ENCODE measurements around the gene EXOC3L4.

EXOC3L4 gene

DNA sequence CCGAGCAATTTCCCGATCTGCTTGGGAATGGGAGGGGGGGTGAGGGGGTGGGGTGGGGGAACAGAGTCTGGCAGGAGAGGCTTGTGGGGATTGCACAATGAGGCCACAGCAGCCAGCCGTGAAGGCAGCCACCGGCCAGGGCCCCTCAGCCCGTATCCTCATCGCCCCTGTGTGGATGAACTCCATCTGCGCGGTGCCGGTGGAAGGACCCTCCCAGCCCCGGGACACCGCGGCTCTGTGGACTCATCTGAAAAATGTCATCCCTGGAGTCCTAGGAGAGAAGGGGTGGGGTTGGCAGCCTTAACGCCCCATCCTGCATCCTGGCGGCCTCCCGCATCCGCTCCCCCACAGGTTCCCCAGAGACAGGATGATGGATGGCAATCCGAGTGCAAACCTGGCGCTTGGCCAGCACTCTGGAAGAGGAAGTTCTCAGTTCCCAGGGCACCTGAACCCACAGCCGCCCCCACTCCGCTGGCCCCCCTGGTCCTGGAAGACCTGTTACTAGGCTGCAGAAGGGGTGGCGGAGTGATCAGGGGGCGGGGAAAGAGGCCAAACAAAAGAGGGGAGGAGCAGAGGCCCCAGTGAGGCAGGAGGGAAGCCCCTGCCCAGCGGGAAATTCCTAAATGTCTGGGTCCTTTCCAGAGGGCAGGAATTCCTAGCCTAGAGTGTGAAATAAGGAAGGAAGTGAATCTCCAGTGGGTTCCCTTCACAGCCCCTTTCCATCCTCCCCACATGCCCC lies 27.5 kb downstream of the EXOC3L4 start:
- Histone ChIP-seq H3K36me3 (ENCODE audit: control insufficient read depth, insufficient read depth, low read length) (no peaks in the 10 kb centered on the region), H3K27ac (ENCODE audit: insufficient read depth, low read length, poor library complexity, severe bottlenecking) (no peak overlapping the region), H3K4me3 (ENCODE audit: insufficient read depth, low read depth, low read length, poor library complexity, severe bottlenecking) (no peak overlapping the region), H3K9me3 (ENCODE audit: control insufficient read depth, low read length) (no peaks in the 10 kb centered on the region), H3K27me3 (replicated peaks; ENCODE audit: control insufficient read depth, insufficient read depth, low read length, poor library complexity, severe bottlenecking) (peaks cover 23% of the 10 kb centered on the region), H3K4me1 (ENCODE audit: control insufficient read depth, insufficient read depth, low read length, poor library complexity, severe bottlenecking) (peaks cover 17% of the 10 kb centered on the region)
- no peak for DNase-seq

DNA sequence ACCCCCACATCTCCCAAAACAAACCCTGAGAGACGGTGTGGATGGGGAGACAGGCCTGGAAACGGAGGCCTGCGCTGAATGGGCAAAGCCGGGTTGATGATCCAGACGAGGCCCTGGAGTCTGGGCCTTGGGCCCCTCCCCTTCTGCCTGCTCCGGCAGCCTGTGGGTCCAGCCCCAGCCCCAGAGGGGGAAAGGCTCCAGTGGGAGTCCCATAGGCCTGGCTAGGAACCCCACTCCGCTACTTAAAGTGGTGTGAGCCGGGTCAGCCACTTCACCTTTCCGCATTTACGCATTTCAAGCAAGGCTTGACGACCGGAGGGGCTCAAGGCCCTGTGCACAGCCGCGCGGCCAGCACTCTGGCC lies 28.0 kb downstream of the EXOC3L4 start:
- H3K27me3 ChIP-seq (replicated peaks; ENCODE audit: control insufficient read depth, insufficient read depth, low read length, poor library complexity, severe bottlenecking) = peaks cover 23% of the 10 kb centered on the region
- peaks cover 17% of the 10 kb centered on the region for H3K4me1 ChIP-seq (ENCODE audit: control insufficient read depth, insufficient read depth, low read length, poor library complexity, severe bottlenecking)
- H3K9me3 ChIP-seq (ENCODE audit: control insufficient read depth, low read length) = no peaks in the 10 kb centered on the region
- no peak for DNase-seq
- H3K27ac ChIP-seq (ENCODE audit: insufficient read depth, low read length, poor library complexity, severe bottlenecking) = no peak overlapping the region
- H3K36me3 ChIP-seq (ENCODE audit: control insufficient read depth, insufficient read depth, low read length) = no peaks in the 10 kb centered on the region
- no peak overlapping the region for H3K4me3 ChIP-seq (ENCODE audit: insufficient read depth, low read depth, low read length, poor library complexity, severe bottlenecking)

DNA sequence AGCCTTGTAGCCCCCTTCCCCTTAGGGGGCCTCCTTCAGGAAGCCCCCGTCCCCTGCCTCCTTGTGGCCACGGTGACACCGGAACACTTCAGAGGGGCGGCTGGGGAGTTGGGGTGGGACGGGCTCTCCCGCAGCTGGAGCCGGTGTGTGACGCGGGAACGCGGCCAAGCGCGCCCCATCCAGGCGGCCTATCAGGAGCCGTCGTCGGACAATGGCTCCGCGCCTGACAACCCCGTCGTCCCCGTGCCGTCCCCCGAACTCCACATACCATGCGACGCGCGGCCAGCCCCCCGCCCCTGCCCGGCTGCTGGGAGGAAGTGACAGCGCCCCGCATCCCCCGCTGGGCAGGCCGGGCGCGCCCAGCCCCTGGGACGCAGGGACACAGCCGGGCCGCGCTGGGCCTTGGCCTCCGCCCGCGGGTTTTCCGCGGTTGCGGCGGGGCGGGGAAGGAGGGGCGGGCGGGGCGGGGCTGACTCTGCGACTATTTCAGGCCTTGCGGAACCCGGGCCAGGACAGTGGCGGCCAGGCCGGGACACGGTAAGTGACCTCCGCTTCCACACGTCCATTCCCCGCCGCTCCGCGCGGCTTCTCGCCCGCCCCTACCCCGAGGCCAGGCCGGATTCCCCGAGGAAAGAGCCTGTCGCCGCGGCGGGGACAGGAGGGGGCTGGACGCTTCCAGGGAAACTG lies 28.6 kb downstream of the EXOC3L4 start, which contains the start of gene TNFAIP2:
Gene TNFAIP2, plus strand, starts transcription at position 515 of the 687 bp plus-strand sequence. CDS start 2,997 bp downstream, outside the sequence.
- Histone ChIP-seq H3K4me1 (ENCODE audit: control insufficient read depth, insufficient read depth, low read length, poor library complexity, severe bottlenecking) (peaks cover 17% of the 10 kb centered on the region), H3K36me3 (ENCODE audit: control insufficient read depth, insufficient read depth, low read length) (no peaks in the 10 kb centered on the region), H3K27ac (ENCODE audit: insufficient read depth, low read length, poor library complexity, severe bottlenecking) (no peak within 1 kb of the TSS), H3K9me3 (ENCODE audit: control insufficient read depth, low read length) (no peaks in the 10 kb centered on the region), H3K27me3 (replicated peaks; ENCODE audit: control insufficient read depth, insufficient read depth, low read length, poor library complexity, severe bottlenecking) (peaks cover 23% of the 10 kb centered on the region), H3K4me3 (ENCODE audit: insufficient read depth, low read depth, low read length, poor library complexity, severe bottlenecking) (peak within 1 kb of the TSS; percentile 29)
- DNase-seq = no peak

DNA sequence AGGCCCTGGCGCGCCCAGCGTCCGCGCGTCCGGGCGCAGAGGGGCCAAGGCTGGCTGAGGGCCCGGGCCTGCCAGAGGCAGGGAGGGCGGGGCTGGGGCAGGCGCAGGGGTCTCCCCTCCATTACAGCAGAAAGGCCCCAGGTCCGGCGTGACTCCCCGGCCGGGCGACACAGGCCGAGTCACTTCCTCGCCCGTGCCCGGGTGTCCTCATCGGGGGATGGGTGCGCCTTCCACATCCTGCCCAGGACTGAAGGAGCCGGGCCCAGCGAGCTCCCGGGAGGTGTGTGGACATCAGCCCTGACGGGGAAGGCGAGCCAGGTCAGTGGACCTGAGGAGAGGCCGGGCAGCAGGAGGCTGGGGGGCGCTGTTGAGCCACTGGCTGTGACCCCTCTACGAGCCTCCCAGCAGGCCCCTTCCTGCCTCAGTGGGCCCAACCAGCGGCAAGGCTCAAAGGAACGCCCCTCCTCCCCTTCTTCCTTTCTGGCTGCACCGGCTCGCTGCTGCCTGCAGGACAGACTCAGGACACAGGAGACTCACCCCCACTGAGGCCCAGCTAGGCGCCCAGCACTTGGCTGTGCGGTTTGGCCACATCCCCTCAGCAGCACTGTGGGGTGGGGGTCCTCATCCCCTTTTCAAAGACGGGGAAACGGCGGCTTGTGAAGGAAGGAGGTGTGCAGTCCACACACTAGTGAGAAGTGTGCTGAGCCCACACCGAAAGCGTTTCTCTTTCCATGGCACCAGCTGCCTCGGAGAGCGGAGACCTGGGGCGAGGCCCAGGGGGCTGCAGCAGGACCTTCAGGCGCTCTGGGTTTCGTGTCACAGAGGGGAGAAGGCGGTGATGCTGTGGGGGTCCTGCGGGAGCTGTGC lies 29.3 kb downstream of the EXOC3L4 start:
- Histone ChIP-seq H3K9me3 (ENCODE audit: control insufficient read depth, low read length) (no peaks in the 10 kb centered on the region), H3K4me1 (ENCODE audit: control insufficient read depth, insufficient read depth, low read length, poor library complexity, severe bottlenecking) (peaks cover 17% of the 10 kb centered on the region), H3K36me3 (ENCODE audit: control insufficient read depth, insufficient read depth, low read length) (no peaks in the 10 kb centered on the region), H3K27me3 (replicated peaks; ENCODE audit: control insufficient read depth, insufficient read depth, low read length, poor library complexity, severe bottlenecking) (peaks cover 23% of the 10 kb centered on the region), H3K27ac (ENCODE audit: insufficient read depth, low read length, poor library complexity, severe bottlenecking) (no peak overlapping the region), H3K4me3 (ENCODE audit: insufficient read depth, low read depth, low read length, poor library complexity, severe bottlenecking) (peak overlapping the region; percentile 29)
- no peak for DNase-seq

DNA sequence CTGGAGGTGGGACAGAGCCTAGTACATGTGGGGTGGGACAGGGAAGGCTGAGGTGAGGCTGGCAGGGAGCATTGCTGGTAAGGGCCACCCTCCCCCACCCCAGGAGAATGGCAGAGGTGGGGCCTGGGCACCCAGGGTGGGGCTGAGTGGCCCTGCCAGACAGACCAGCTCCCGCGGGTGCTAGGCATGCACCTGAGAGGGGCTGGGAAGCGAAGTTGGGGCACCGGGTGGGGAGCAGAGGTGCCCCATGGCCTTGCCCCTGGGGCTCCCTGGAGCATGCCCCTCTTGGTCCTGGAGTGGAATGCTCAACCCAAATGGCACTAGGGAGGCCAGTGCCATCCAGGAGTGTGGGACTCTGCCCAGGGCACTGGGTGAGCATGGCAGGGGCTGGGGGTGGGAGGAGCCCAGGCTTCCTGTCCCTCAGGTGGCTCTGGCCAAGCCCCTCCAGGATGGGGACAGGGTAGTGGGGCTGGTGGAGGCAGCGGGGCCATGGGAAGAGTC lies 30.0 kb downstream of the EXOC3L4 start:
- Histone ChIP-seq H3K27me3 (replicated peaks; ENCODE audit: control insufficient read depth, insufficient read depth, low read length, poor library complexity, severe bottlenecking) (peaks cover 23% of the 10 kb centered on the region), H3K9me3 (ENCODE audit: control insufficient read depth, low read length) (no peaks in the 10 kb centered on the region), H3K4me1 (ENCODE audit: control insufficient read depth, insufficient read depth, low read length, poor library complexity, severe bottlenecking) (peaks cover 17% of the 10 kb centered on the region), H3K27ac (ENCODE audit: insufficient read depth, low read length, poor library complexity, severe bottlenecking) (no peak overlapping the region), H3K36me3 (ENCODE audit: control insufficient read depth, insufficient read depth, low read length) (no peaks in the 10 kb centered on the region), H3K4me3 (ENCODE audit: insufficient read depth, low read depth, low read length, poor library complexity, severe bottlenecking) (no peak overlapping the region)
- no peak for DNase-seq

DNA sequence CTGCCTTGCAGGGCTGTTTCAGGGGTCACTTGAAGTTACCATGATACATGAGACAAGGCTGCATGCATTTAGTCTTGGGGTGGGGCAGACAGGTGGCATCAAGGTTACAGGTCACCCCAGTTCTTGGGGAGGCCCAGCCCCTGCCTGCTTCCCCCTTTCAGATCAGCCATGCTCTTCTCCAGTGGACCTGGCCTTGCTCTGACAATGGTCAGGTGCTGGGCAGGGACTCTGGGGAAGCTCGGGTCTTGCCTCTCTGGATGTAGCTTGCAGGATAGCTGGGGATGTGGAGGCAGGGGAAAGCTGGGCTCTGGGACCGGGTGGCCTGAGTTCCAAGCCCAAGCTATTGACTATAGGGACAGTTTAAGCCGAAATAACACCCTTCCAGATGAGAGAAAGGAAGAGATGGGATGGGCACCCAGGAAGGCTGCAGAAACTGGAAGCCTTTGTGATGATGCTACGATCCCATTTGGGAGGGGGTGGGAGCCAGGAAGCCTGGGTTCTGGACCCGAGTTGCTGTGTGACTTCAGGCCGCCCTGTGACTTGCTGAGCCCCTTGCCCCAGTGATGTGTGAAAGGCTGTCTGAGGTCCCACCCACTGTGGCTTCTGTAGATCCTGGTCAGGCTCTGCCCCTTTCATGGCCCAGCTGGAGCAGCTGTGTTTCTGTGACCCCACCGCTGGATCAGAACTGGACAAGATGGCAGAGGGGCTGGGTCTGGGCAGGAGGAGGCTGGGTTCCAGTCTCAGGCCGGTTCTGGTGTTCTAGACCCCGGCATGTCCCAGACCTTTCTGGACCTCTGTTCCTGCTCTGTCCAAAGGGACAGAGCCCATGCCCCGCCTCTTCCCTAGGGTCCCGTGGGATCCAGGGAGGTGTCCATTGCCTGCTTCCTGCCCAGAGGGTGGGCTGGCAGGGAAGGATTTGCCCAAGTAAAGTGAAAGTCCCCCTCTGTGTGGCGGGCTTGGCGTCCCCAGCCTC lies 30.9 kb downstream of the EXOC3L4 start:
- Histone ChIP-seq H3K36me3 (ENCODE audit: control insufficient read depth, insufficient read depth, low read length) (no peaks in the 10 kb centered on the region), H3K9me3 (ENCODE audit: control insufficient read depth, low read length) (no peaks in the 10 kb centered on the region), H3K27ac (ENCODE audit: insufficient read depth, low read length, poor library complexity, severe bottlenecking) (no peak overlapping the region), H3K4me1 (ENCODE audit: control insufficient read depth, insufficient read depth, low read length, poor library complexity, severe bottlenecking) (peaks cover 17% of the 10 kb centered on the region), H3K27me3 (replicated peaks; ENCODE audit: control insufficient read depth, insufficient read depth, low read length, poor library complexity, severe bottlenecking) (peaks cover 23% of the 10 kb centered on the region), H3K4me3 (ENCODE audit: insufficient read depth, low read depth, low read length, poor library complexity, severe bottlenecking) (no peak overlapping the region)
- DNase-seq = no peak

DNA sequence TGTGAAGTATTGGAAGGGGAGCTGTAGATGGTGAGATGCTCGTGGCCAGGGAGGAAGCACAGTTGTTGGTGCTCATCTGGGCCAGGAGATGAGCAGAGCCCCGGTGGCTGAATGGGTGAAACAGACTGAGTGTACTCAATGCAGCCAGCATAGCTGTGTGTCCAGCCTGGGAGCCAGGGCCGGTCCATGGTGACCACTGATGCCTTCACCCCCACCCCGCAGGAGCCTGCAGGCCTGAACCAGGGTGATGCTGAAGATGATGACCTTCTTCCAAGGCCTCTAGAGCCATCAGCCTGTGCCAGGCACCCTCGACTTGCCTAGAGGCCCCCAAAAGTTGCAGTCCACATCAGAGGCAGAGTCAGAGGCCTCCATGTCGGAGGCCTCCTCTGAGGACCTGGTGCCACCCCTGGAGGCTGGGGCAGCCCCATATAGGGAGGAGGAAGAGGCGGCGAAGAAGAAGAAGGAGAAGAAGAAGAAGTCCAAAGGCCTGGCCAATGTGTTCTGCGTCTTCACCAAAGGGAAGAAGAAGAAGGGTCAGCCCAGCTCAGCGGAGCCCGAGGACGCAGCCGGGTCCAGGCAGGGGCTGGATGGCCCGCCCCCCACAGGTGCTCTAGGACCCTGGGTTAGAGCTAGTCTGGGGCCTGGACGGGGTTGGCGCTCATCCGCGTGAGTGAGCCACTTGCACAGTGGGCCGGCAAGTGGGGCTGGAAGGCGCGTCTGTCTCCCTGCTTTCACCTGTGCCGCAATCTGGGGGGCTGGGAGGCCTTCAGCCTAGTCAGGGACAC lies 31.8 kb downstream of the EXOC3L4 start:
- H3K4me3 ChIP-seq (ENCODE audit: insufficient read depth, low read depth, low read length, poor library complexity, severe bottlenecking) = no peak overlapping the region
- no peak for DNase-seq

DNA sequence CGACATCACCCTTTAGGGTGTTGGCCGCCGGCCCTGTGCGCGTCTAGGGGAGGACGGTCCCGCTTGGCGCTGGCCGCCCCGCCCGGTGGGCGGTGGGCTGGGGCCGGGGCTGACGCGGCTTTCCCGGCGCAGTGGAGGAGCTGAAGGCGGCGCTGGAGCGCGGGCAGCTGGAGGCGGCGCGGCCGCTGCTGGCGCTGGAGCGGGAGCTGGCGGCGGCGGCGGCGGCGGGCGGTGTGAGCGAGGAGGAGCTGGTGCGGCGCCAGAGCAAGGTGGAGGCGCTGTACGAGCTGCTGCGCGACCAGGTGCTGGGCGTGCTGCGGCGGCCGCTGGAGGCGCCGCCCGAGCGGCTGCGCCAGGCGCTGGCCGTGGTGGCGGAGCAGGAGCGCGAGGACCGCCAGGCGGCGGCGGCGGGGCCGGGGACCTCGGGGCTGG lies 32.4 kb downstream of the EXOC3L4 start:
- no peaks in the 10 kb centered on the region for H3K36me3 ChIP-seq (ENCODE audit: control insufficient read depth, insufficient read depth, low read length)
- DNase-seq = no peak
- H3K9me3 ChIP-seq (ENCODE audit: control insufficient read depth, low read length) = no peaks in the 10 kb centered on the region
- H3K4me3 ChIP-seq (ENCODE audit: insufficient read depth, low read depth, low read length, poor library complexity, severe bottlenecking) = no peak overlapping the region
- peaks cover 17% of the 10 kb centered on the region for H3K4me1 ChIP-seq (ENCODE audit: control insufficient read depth, insufficient read depth, low read length, poor library complexity, severe bottlenecking)
- no peak overlapping the region for H3K27ac ChIP-seq (ENCODE audit: insufficient read depth, low read length, poor library complexity, severe bottlenecking)
- peaks cover 23% of the 10 kb centered on the region for H3K27me3 ChIP-seq (replicated peaks; ENCODE audit: control insufficient read depth, insufficient read depth, low read length, poor library complexity, severe bottlenecking)

More for the DNA sequence above, 31.8 kb downstream of the EXOC3L4 start:
- Histone ChIP-seq H3K4me1 (ENCODE audit: control insufficient read depth, insufficient read depth, low read length, poor library complexity, severe bottlenecking) (peaks cover 17% of the 10 kb centered on the region), H3K27ac (ENCODE audit: insufficient read depth, low read length, poor library complexity, severe bottlenecking) (no peak overlapping the region), H3K9me3 (ENCODE audit: control insufficient read depth, low read length) (no peaks in the 10 kb centered on the region), H3K36me3 (ENCODE audit: control insufficient read depth, insufficient read depth, low read length) (no peaks in the 10 kb centered on the region), H3K27me3 (replicated peaks; ENCODE audit: control insufficient read depth, insufficient read depth, low read length, poor library complexity, severe bottlenecking) (peaks cover 23% of the 10 kb centered on the region)
